CD4-positive, alpha-beta T cell (primary cell): ENCODE data around the gene ELMO1. TPM values are rescaled to one million over a fixed set of nuclear protein-coding genes. Genes with fewer than 3 reads are reported as not detected.

Source experiments
- ATAC-seq: fragments of 200-7000 bp; cut with Tn5 transposase; one replicate; pipeline ENCODE4 v1.10.0; 2022; ENCODE audit warnings: mild to moderate bottlenecking; ENCODE audit not compliant: poor library complexity
- CTCF ChIA-PET: fragments of 350-600 bp; sonication (Branson Sonifier 250); formaldehyde crosslinking; loops from one replicate; lab custom pipeline; 2021; ENCODE audit warnings: antibody characterized with exemption, inconsistent platforms; lab: Charles Lee
- POLR2A ChIA-PET: fragments of 350-600 bp; sonication (Branson Sonifier 250); formaldehyde crosslinking; loops from one replicate; lab custom pipeline; 2021; ENCODE audit warnings: antibody characterized with exemption, inconsistent platforms; lab: Charles Lee
- DNase-seq, 14 experiments: peaks; one replicate each; pipeline ENCODE4 v3.0.0-alpha.2; 2013 to 2020; ENCODE audit warnings: mixed read lengths in 2 of 14
- H3K27ac ChIP-seq, 2 donors: one replicate each; pipeline versions ENCODE4 v1.5.1 to v1.7.0; 2013; ENCODE audit warnings: low read length in 2 of 2, low read depth in 1 of 2, mild to moderate bottlenecking in 1 of 2
- H3K27me3 ChIP-seq, 2 experiments: 1 replicate in 1 of 2; 2 replicates in 1 of 2; pipeline versions ENCODE4 v1.6.1 to v1.7.0; 2013; ENCODE audit warnings: low read length in 2 of 2, control low read depth in 1 of 2, mild to moderate bottlenecking in 1 of 2, moderate library complexity in 1 of 2; ENCODE audit not compliant: insufficient read depth in 2 of 2, control insufficient read depth in 1 of 2
- H3K36me3 ChIP-seq: one replicate; pipeline ENCODE4 v1.6.1; 2013; ENCODE audit warnings: low read length, control low read depth; ENCODE audit not compliant: insufficient read depth
- H3K4me1 ChIP-seq: one replicate; pipeline ENCODE4 v1.6.1; 2013; ENCODE audit warnings: low read length, control low read depth; ENCODE audit not compliant: insufficient read depth
- H3K4me3 ChIP-seq: one replicate; pipeline ENCODE4 v1.5.1; 2013; ENCODE audit warnings: mild to moderate bottlenecking, low read length, moderate library complexity
- H3K9me3 ChIP-seq, 2 experiments: 1 replicate in 1 of 2; 2 replicates in 1 of 2; pipeline versions ENCODE4 v1.6.1 to v1.7.0; 2013; ENCODE audit warnings: low read length in 2 of 2, mild to moderate bottlenecking in 2 of 2, control low read depth in 1 of 2, moderate library complexity in 1 of 2; ENCODE audit not compliant: control insufficient read depth in 1 of 2, insufficient read depth in 1 of 2
- H3K27ac Mint-ChIP-seq: one replicate; pipeline ENCODE4 v1.8.0; 2020; ENCODE audit warnings: mixed read lengths
- H3K27me3 Mint-ChIP-seq: one replicate; pipeline ENCODE4 v1.8.0; 2021; ENCODE audit warnings: mixed read lengths
- H3K36me3 Mint-ChIP-seq: one replicate; pipeline ENCODE4 v1.8.0; 2021; ENCODE audit warnings: low read depth, mixed read lengths
- H3K4me1 Mint-ChIP-seq: one replicate; pipeline ENCODE4 v1.8.0; 2021; ENCODE audit warnings: low read depth, mixed read lengths
- H3K4me3 Mint-ChIP-seq: one replicate; pipeline ENCODE4 v1.8.0; 2020; ENCODE audit warnings: mild to moderate bottlenecking, mixed read lengths
- H3K9me3 Mint-ChIP-seq: one replicate; pipeline ENCODE4 v1.8.0; 2020; ENCODE audit warnings: mixed read lengths
- intact Hi-C, 2 experiments: fragments of 100-400 bp; cut with DNase I in 1 of 2; cut with micrococcal nuclease in 1 of 2; formaldehyde crosslinking; loops; one replicate each; pipeline versions ENCODE4 v1.15.1 to v1.9.0; 2023 to 2025; cut with DNase I, micrococcal nuclease
- total RNA-seq, 174 experiments: library from RNA in 2 of 174; stranded (reverse) in 2 of 174; gene quantifications; one replicate each; pipeline ENCODE4 v1.2.3 and lab custom pipeline; 2021 to 2026
- TF ChIP-seq, protein P1 (sequence below): fragments of 200-600 bp; IDR thresholded peaks from one replicate; pipeline ENCODE4 v1.8.0; 2022; ENCODE audit warnings: antibody characterized with exemption, mild to moderate bottlenecking

The ELMO1 gene
- total RNA-seq, 2 experiments from 2014 or later: 117 to 120 TPM

DNA sequence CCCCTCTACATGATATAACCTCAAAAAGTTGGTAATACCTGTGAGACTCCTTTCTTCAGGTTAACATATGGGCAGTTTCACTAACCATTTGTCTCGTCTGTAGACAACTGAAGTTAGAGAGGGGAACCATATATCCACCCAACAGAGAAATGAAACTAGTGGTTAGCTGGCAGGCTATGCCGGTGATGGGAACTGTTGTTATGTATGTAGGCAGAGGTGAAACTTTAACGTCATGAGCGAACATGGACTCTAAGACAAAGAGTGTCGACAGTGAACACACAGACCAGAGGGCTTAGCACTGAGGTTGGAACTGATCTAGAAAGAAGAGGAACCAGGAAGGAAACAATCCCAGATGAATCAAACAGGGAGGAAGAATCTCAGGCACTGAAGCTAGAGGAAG is 112.4 kb downstream of the ELMO1 start:
- H3K4me3 Mint-ChIP-seq: peak overlapping the region; percentile 71
- Histone ChIP-seq H3K9me3 (no peaks in the 10 kb centered on the region), H3K4me1 (peaks cover 25% of the 10 kb centered on the region), H3K27me3 (no peaks in the 10 kb centered on the region), H3K4me3 (no peak overlapping the region), H3K36me3 (peaks cover 32% of the 10 kb centered on the region), H3K27ac (no peak overlapping the region)
- H3K36me3 Mint-ChIP-seq: peaks cover 97% of the 10 kb centered on the region
- no peaks in the 10 kb centered on the region for H3K27me3 Mint-ChIP-seq
- TF ChIP-seq, protein P1, sequence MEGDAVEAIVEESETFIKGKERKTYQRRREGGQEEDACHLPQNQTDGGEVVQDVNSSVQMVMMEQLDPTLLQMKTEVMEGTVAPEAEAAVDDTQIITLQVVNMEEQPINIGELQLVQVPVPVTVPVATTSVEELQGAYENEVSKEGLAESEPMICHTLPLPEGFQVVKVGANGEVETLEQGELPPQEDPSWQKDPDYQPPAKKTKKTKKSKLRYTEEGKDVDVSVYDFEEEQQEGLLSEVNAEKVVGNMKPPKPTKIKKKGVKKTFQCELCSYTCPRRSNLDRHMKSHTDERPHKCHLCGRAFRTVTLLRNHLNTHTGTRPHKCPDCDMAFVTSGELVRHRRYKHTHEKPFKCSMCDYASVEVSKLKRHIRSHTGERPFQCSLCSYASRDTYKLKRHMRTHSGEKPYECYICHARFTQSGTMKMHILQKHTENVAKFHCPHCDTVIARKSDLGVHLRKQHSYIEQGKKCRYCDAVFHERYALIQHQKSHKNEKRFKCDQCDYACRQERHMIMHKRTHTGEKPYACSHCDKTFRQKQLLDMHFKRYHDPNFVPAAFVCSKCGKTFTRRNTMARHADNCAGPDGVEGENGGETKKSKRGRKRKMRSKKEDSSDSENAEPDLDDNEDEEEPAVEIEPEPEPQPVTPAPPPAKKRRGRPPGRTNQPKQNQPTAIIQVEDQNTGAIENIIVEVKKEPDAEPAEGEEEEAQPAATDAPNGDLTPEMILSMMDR: no peak
- POLR2A ChIA-PET: interaction anchor here (1.0 to 3.6 kb wide), 2 partner anchors 15 to 113 kb away, joined by 3 to 14 read pairs; partner anchors contain the start of gene ELMO1
- no peaks in the 10 kb centered on the region for H3K9me3 Mint-ChIP-seq
- ATAC-seq: peak; percentile 76
- intact Hi-C loops: no loop called here
- CTCF ChIA-PET: interaction anchor here (0.6 to 1.7 kb wide), 3 partner anchors 13 to 70 kb away, joined by 3 read pairs; no protein-coding TSS in a partner anchor
- DNase-seq: peak in 4 of 14 experiments; percentile 13 to 58 (median 54)
- H3K4me1 Mint-ChIP-seq: peaks cover 80% of the 10 kb centered on the region
- H3K27ac Mint-ChIP-seq: peak overlapping the region; percentile 76

DNA sequence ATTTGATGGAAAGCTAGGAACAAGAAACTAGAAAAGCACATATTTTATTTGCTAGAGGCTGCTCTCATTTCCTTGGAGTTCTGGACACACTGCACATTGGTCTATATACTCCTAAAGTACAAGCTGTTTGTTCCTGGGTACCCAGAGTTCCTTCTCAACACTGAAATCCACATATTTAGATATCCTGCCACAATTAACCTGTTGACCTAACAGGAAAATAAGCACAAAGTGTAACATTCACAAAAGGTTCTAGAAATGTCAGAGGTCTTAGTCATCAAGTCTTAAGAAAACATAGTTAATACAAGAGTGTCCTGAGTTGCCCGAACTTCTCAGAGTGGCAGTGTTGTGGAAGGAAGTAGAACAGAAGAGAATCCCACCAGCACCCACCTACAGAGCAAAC is 115.6 kb downstream of the ELMO1 start:
- DNase-seq: no peak
- no peaks in the 10 kb centered on the region for H3K9me3 Mint-ChIP-seq
- Histone ChIP-seq H3K4me3 (no peak overlapping the region), H3K4me1 (peaks cover 19% of the 10 kb centered on the region), H3K27me3 (no peaks in the 10 kb centered on the region), H3K36me3 (peaks cover 26% of the 10 kb centered on the region), H3K9me3 (no peaks in the 10 kb centered on the region), H3K27ac (no peak overlapping the region)
- no peak overlapping the region for H3K27ac Mint-ChIP-seq
- ChIA-PET CTCF (interaction anchor here (1.7 kb wide), 1 partner anchor 9 kb away, joined by 6 read pairs; no protein-coding TSS in a partner anchor), POLR2A (interaction anchor here (1.2 kb wide), 1 partner anchor 22 kb away, joined by 3 read pairs; no protein-coding TSS in a partner anchor)
- peaks cover 78% of the 10 kb centered on the region for H3K4me1 Mint-ChIP-seq
- peaks cover 97% of the 10 kb centered on the region for H3K36me3 Mint-ChIP-seq
- H3K4me3 Mint-ChIP-seq: no peak overlapping the region
- H3K27me3 Mint-ChIP-seq: no peaks in the 10 kb centered on the region
- no peak for ATAC-seq
- intact Hi-C loops: no loop called here
- TF ChIP-seq, protein P1: no peak

DNA sequence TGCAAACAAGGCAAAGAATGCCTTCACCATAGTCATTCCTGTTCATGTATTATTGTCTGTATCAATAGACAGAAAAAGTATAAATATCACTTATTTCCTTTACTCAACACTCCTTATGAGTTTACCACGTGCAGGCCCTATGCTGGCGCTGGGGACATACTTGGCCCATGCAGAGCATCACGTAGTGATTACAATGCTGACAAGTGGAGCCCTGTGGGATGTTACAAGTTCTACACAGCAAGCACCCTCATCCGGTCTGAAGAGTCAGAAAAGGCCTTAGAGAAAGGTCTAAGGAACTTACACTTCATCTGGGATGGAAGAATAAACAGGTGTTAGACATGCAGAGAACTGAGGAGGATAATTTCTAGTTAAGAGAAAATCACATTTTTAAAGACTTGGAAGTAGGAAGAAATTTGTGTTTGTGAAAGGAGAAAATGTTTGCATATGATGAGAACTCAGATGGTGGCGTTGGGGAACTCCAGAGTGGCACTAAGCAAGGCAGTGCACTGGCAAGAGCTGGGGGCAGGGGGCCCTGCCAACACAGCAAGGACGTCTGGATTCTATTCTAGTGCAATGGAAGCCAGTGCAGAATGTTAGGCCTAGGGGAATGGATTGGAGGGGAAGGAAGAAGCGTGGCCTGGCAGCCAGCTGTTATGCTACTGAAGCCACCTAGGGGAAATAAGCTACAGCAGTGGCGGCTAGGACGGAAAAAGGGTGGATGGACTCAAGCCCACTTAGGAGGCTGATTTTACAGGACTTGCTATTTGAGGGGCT is 116.2 kb downstream of the ELMO1 start:
- H3K9me3 Mint-ChIP-seq: no peaks in the 10 kb centered on the region

More for the DNA sequence above, 116.2 kb downstream of the ELMO1 start:
- Mint-ChIP-seq H3K27me3 (no peaks in the 10 kb centered on the region), H3K27ac (peak overlapping the region; percentile 41), H3K36me3 (peaks cover 97% of the 10 kb centered on the region), H3K4me3 (no peak overlapping the region), H3K4me1 (peaks cover 81% of the 10 kb centered on the region)
- POLR2A ChIA-PET: interaction anchor here (1.2 kb wide), 1 partner anchor 22 kb away, joined by 3 read pairs; no protein-coding TSS in a partner anchor
- Histone ChIP-seq H3K9me3 (no peaks in the 10 kb centered on the region), H3K36me3 (peaks cover 22% of the 10 kb centered on the region), H3K4me3 (no peak overlapping the region), H3K27me3 (no peaks in the 10 kb centered on the region), H3K27ac (no peak overlapping the region), H3K4me1 (peaks cover 19% of the 10 kb centered on the region)
- intact Hi-C loops: no loop called here
- TF ChIP-seq, protein P1: no peak
- no peak for DNase-seq
- CTCF ChIA-PET: no interaction called here
- ATAC-seq: no peak
